KOPT-K1 (cell line): ENCODE measurements around the gene PEX14.

Experiments
- H3K27ac ChIP-seq: fragments of 200-600 bp; sonication (generic); 2 replicates; pipeline ENCODE4 v1.5.1; 2016; ENCODE audit warnings: antibody characterized with exemption, mild to moderate bottlenecking, low read depth, low read length; ENCODE audit not compliant: poor library complexity, severe bottlenecking
- H3K36me3 ChIP-seq: fragments of 200-600 bp; sonication (generic); 2 replicates; pipeline ENCODE4 v1.5.1; 2017; ENCODE audit warnings: antibody characterized with exemption, mild to moderate bottlenecking, low read length, moderate library complexity; ENCODE audit not compliant: insufficient read depth
- H3K9me3 ChIP-seq: fragments of 200-600 bp; sonication (generic); 2 replicates; pipeline ENCODE4 v1.5.1; 2017; ENCODE audit warnings: antibody characterized with exemption, low read length, mild to moderate bottlenecking; ENCODE audit not compliant: insufficient read depth, poor library complexity, severe bottlenecking

The PEX14 gene

DNA sequence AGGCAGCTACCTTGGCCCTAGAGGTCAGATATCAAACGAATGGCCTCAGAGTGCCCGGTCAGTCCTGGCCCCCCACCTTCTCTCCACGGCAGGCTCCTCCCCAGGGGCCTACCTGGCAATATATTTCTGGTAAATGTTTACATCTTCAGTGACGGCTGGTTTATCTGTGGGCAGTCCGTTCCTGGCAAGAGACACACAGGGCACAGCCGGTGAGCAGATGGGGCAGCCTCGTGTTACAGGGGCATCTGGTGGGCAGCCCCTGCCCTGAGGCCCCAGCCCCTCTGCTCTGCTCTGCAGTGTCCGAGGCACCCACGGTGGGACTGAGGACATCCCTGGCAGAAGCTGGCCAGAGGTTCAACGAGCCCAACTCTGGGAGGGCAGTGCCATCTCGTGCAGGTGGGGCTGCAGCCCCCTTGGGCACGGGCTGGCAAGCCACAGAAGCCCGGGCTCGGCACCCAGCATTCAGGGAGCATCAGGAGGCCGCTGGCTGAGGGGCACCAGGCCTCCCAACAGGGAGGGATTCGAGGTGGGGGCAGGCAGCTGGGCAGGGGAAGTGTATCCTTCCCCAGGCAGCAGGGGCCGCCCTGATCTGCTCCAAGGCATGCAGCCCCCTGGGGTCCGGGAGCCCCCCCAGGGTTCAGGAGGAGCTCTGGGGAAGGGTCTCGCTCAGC, 183.8 kb downstream of the PEX14 start:
- Histone ChIP-seq H3K27ac (no peak overlapping the region), H3K9me3 (no peaks in the 10 kb centered on the region), H3K36me3 (no peaks in the 10 kb centered on the region)

DNA sequence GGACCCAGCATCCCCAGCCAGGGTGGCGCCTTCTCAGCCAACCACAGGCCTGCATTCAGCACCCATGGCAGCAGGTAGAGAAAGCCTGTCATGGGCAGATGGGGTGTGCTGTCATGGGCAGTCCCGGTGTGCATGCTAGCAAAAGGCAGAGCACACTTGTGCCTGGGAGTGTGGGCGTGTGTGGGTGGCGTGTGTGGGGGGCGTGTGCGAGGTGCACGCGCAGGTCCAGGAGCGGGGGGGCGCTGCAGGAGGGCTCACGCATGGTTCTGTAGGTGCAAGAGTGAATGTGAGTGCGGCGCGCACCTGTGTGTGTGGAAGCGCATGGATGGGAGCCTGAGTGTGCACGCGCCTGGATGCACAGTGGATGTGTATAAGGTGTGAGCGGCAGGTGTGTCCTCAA, 184.5 kb downstream of the PEX14 start:
- Histone ChIP-seq H3K27ac (no peak overlapping the region), H3K9me3 (no peaks in the 10 kb centered on the region), H3K36me3 (no peaks in the 10 kb centered on the region)

DNA sequence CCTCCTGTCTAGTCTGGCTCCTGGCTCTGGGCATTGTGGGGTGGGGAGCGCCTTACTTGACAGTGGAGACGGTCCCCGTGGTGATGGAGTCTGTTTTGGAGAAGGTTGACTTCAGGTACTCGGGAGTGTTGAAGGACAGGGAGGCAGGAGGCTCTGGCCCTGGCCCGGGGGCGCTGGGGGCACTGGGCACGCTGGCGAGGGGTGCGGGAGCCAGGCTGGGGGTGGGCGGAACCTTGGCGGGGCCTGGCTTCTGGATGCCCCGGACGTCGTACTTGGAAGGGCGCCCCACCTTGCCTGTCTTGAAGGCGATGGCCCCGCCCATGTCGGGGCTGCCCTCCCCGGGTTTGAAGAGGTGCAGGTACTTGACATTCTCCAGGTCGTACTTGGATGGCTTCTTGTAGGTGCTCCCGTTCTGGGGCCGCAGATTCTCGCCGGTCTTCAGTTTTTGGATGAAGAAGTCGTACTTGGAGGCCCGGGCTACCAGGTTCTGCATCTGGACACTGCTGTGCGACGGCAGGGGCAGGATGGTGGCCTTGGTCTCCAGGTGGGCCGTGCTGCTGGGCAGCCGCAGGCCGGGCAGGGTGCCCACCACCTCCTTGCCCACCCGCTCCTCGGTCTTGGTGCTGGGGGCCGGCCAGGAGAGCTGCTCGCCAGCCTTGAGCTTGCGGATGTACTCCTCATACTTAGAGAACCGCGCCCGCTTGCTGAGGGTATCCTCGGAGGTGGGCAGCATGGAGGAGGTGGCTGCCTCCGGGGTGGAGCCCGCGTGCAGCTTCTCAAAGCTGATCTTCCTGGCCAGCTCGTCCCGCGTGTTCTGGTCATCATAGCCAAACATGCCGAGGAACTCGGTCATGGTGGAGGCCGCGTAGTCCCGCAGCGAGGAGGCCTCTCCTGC, 185.1 kb downstream of the PEX14 start:
- no peaks in the 10 kb centered on the region for H3K36me3 ChIP-seq
- H3K9me3 ChIP-seq: no peaks in the 10 kb centered on the region
- H3K27ac ChIP-seq: no peak overlapping the region

DNA sequence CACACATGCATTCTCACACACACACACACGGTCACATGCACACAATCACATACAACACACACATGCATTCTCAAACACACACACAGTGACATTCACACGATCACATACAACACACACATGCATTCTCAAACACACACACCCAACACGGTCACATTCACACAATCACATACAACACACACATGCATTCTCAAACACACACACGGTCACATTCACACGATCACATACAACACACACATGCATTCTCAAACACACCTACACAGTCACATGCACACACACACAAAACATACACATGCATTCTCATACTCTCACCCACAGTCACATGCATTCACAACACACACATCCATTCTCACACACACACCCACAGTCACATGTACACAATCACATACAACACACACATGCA, 186.7 kb downstream of the PEX14 start:
- Histone ChIP-seq H3K9me3 (no peaks in the 10 kb centered on the region), H3K36me3 (no peaks in the 10 kb centered on the region), H3K27ac (no peak overlapping the region)

DNA sequence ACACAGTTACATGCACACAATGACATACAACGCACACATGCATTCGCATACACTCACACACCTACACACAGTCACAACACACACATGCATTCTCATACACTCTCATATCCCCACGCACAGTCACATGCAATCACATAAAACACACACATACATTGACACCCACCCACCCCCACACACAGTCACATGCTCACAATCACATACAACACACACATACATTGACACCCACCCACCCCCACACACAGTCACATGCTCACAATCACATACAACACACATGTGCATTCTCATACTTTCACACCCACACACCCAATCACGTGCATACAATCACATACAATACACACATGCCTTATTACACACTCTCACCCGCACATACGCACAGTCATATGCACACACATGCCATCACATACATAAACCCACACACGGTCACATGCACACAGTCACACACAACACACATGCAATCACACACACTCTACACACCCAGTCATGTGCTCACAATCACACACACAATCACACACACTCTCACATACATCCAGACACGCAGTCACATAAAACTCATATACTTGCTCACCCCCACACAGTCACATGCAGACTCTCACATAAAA, 187.4 kb downstream of the PEX14 start:
- Histone ChIP-seq H3K9me3 (no peaks in the 10 kb centered on the region), H3K36me3 (no peaks in the 10 kb centered on the region)

DNA sequence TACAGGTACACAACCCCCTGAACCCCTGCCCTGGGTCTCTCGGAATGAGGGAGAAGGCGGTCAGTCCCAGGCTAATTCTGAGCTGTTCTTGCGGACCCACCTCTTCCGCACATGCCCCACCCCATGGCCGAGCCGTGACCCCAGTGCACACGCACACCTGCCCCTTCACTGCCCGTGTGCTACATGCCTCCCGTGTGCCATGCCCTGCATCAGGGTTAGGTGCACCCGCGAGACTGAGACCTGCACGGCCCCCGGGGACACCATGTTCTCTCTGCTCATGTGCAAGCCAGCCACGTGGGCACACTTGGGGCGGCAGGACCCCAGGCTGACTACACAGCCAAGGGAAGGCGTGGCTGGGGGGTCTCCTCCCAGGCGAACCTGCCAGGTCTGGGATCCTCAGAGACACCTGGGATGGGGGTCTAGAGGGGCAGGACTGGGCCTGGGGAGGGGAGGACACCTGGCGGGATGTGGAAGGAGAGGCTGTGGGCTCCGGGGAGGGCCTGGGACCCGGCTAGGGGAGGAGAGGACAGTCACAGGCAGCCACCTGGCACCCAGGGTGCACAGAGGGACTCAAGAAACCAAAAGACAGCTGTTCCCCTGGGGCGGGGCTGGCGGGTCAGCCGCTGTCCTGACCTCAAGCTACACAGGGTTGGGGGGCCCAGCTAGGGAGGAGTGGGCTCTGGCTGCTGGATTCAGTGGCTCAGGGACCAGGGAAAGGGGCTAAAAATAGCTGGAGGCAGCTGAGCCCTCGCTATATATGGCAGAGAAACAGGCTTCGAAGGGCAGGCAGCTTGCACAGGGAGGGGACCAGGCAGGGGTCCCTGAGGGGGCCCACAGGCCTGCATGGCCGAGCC, 188.3 kb downstream of the PEX14 start:
- Histone ChIP-seq H3K36me3 (no peaks in the 10 kb centered on the region), H3K9me3 (no peaks in the 10 kb centered on the region), H3K27ac (no peak overlapping the region)

More for the DNA sequence above, 187.4 kb downstream of the PEX14 start:
- no peak overlapping the region for H3K27ac ChIP-seq

DNA sequence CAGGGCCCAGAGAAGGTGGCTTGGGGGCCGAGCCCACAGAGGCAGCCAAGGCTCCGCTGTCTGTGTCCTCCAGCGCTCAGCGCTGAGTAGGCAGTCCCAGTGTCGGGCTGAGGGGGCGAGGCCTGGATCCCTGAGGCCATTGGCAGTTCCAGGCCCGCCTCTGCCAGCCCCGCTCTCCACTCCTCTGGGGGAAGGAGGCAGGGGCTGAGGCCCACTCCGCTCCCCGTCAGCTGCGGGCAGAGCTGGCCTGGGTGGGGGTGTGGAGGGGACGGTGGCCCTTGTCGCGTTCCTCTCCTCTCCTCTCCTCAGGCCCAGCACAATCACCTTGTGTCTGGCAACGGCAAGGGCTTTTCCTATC, 188.9 kb downstream of the PEX14 start:
- no peak overlapping the region for H3K27ac ChIP-seq
- no peaks in the 10 kb centered on the region for H3K9me3 ChIP-seq

DNA sequence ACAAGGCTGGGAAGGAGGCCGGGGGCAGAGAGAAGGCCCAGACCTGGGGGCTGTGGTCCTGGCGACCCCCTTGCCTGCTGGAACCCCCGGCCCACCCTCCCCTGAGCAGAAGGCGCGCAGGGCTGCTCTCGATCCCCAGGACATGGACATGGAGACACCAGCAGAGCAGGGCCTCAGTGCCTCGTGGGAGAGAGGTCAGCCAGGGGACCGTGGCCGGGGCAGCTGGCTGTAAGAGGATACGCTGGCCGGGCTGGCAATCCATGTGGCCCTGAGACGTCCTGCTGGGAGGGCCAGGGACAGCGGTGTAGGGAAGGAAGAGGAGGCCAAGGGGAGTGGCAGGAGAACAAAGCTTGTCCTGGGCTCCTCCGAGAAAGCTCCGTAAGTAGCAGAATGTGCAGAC, 189.5 kb downstream of the PEX14 start:
- H3K9me3 ChIP-seq: no peaks in the 10 kb centered on the region
- H3K27ac ChIP-seq: no peak overlapping the region
- H3K36me3 ChIP-seq: no peaks in the 10 kb centered on the region

More for the DNA sequence above, 188.9 kb downstream of the PEX14 start:
- H3K36me3 ChIP-seq: no peaks in the 10 kb centered on the region

DNA sequence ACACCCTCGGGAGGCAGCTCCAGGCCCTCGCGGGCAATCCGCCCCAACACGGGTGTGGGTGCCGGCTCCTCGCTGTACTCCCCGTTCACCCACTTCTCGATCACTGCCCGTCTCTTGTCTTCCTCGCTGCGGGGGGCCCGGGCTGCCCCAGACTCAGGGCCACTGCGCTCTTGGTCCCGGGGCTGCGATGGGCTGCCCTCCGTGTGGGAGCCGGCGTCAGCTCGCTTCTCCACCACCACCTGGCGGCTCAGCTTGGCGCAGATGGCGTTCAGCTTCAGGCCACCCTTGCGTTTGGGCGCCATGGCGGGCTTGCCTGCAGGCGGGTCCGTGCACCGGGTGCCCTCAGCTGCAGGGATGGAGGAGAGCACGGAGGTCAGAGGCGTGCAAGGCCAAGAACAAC, 190.5 kb downstream of the PEX14 start:
- no peaks in the 10 kb centered on the region for H3K9me3 ChIP-seq

DNA sequence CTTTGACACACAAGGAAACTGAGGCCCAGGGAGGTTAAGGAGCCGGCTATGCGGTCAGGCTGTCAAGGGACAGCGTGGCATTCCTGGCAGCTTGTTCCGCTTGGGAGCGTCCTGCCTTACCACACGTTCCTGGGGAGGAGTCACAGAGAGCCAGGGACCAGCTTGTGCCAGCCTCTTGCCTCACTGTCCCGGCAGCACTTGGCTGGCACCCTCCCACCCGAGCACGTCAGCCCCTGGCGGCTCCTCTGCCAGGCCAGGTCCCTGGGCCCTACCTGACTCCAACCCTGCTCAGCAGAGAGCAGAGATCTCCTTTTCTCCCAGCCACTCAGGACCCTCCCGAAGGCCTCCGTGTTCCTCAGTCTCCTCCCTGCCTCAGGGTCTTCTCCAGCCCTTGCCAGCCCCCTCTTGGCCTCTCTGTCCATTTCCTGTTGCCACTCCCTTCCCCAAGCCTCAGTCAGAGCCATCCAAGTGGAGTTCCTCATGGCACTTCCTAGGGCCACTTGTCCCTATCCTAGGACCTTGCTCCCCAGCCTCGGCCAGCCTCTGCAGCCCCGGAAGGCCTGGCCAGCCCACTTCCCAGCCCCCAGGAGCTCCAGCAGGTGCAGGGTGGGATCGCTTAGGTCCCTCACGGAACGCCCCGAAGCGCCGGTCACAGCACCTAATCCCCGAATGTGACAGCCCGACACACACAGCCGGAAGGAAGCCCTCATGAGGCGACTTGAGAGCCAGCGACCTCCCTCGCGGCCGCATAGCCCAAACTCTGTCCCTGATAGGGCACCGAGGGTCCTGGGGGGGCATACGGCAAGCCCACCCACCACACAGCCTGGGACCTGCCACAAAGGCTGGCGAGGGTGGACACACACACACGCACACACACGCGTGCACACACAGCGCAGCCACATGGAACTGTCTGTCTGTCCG, 191.4 kb downstream of the PEX14 start:
- Histone ChIP-seq H3K36me3 (no peaks in the 10 kb centered on the region), H3K27ac (no peak overlapping the region), H3K9me3 (no peaks in the 10 kb centered on the region)

More for the DNA sequence above, 190.5 kb downstream of the PEX14 start:
- no peak overlapping the region for H3K27ac ChIP-seq
- H3K36me3 ChIP-seq: no peaks in the 10 kb centered on the region

DNA sequence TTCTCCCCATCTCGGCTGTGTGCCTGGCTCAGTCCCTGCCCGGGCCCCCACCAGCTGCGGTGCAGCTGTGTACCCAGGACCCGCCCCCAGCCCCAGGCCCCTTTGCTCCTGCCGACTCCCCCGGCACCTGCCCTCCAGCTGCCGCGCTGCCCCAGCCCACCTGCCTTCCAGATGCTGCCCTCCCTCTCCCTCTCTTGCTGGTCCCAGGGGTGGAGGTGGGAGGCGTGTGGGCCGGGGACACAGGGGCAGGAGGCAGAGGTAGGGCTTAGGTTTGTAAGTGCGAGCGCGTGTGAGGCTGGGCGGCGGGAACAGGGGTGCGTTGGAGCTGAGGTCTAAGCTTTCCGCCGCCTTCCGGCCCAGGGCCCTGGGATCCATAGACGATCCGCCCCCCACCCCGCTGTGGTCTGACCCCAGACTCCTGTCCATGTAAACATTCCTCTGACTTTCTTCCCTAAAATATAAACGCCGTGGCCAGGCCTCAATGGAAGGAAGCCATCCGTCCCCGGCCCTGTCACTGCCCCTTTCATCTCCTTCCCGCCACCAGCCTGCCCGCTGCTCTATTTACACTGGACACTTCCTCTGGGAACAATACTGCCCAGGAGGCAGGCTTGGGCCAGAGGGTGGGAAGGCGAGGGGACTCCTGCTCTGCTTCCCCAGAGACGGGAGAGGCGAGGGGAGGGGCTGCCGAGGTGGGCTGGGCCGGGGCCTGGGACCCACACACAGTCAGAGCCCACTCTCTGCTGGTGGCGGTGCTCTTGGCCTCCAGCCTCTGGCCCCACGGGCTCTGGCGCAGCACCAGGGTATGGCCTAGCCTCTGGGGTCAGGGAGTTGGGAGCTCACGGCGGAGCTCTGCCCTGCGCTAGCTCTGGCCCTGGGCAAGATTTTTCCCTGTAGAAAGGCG, 193.4 kb downstream of the PEX14 start:
- no peak overlapping the region for H3K27ac ChIP-seq

DNA sequence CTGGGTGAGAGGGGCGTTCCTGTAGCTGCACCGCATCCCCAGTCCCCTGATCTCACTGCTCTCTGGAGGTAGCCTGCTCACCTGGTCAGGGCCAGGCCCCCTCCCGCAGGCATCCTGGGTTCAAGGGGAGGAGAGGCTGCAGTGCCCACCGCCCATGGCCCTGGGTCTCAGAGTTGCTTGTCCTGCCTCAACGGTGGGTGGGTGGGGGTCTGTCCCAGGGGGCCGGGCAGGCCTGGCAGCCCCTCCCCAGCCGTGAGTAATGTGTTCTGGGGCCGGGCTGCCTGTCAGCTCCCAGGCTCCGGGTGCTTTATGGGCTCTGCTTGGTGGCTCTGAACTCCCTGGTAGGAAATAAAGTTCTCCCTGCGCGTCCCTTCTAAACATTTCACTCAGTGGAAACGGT, 194.8 kb downstream of the PEX14 start:
- Histone ChIP-seq H3K27ac (no peak overlapping the region), H3K9me3 (no peaks in the 10 kb centered on the region), H3K36me3 (no peaks in the 10 kb centered on the region)

More for the DNA sequence above, 193.4 kb downstream of the PEX14 start:
- H3K36me3 ChIP-seq: no peaks in the 10 kb centered on the region
- H3K9me3 ChIP-seq: no peaks in the 10 kb centered on the region

DNA sequence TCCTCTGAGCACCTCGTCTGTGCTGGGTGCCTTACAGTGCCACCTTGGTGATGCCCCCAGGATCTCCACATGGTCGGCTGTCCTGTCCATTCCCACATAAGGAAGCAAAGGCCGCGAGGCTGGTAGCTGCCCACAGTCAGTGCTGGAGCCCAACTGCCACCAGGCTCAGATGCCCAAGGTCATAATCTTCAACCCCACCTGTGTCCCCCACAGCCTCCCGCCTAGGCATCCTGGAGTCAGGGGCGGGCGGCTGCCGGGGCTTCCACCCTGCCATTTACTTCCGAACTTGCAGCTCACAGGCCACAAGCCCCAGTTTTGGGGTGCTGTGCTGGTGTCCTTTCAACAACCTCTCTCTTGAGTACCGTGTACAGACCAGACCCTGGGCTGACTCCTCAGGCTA, 195.4 kb downstream of the PEX14 start:
- Histone ChIP-seq H3K27ac (no peak overlapping the region), H3K36me3 (no peaks in the 10 kb centered on the region), H3K9me3 (no peaks in the 10 kb centered on the region)
